GM12891 (cell line): ENCODE measurements around the gene SAMD10.
A peak's percentile ranks its signal among the peaks of the same experiment; 100 is the strongest.

Experiments used
- POLR2A ChIP-seq: IDR thresholded peaks from 2 replicates; pipeline ENCODE4 v1.6.1; 2011; ENCODE audit warnings: low read depth, low read length, control low read depth
- POLR2AphosphoS5 ChIP-seq: IDR thresholded peaks from 2 replicates; pipeline ENCODE4 v1.6.1; 2011; ENCODE audit warnings: low read depth, low read length, control low read depth

GRCh38 chr20:63979557-63980316 is at the start of gene SAMD10:
- TF ChIP-seq POLR2AphosphoS5 = 0 out of 2 replicates have a peak, but pooled peaks have one; percentile 29
- no peak; the same call in 1 of the 2 replicates for TF ChIP-seq POLR2A
